Stromal cell of bone marrow (primary cell): ENCODE data around the gene UCK2.
A peak's percentile ranks its signal among the peaks of the same experiment; 100 is the strongest.

ENCODE experiments used
- DNase-seq: peaks from one replicate; pipeline ENCODE4 v3.0.0-alpha.2; 2012; ENCODE audit warnings: low read depth

The UCK2 gene

GRCh38 chr1:165834881-165835280 lies 7.5 kb downstream of the UCK2 start:
- DNase-seq, result no peak

GRCh38 chr1:165836664-165837482 lies 9.5 kb downstream of the UCK2 start:
- no peak for DNase-seq

- no peak for DNase-seq
These were observed 10.5 kb downstream of the UCK2 start for GRCh38 chr1:165837838-165838364.

- DNase-seq, result no peak
These were observed 13.0 kb downstream of the UCK2 start for GRCh38 chr1:165840423-165840822.

- DNase-seq, result no peak
These were observed 14.2 kb downstream of the UCK2 start for GRCh38 chr1:165841582-165842017.

GRCh38 chr1:165842023-165842670 lies 14.7 kb downstream of the UCK2 start:
- no peak for DNase-seq

GRCh38 chr1:165842671-165843129 lies 15.3 kb downstream of the UCK2 start:
- DNase-seq, result no peak

- DNase-seq, result no peak
These were observed 15.9 kb downstream of the UCK2 start for GRCh38 chr1:165843304-165843703.

- no peak for DNase-seq
These were observed 16.8 kb downstream of the UCK2 start for GRCh38 chr1:165844114-165844798.

- DNase-seq, result no peak
These were observed 17.5 kb downstream of the UCK2 start for GRCh38 chr1:165844933-165845332.

GRCh38 chr1:165845569-165845968 lies 18.2 kb downstream of the UCK2 start:
- DNase-seq, result no peak

GRCh38 chr1:165845992-165846748 lies 18.8 kb downstream of the UCK2 start:
- no peak for DNase-seq

GRCh38 chr1:165847486-165847885 lies 20.1 kb downstream of the UCK2 start:
- no peak for DNase-seq

- DNase-seq, result no peak
These were observed 22.1 kb downstream of the UCK2 start for GRCh38 chr1:165849353-165850133.

- DNase-seq, result no peak
These were observed 23.7 kb downstream of the UCK2 start for GRCh38 chr1:165851034-165851658.

GRCh38 chr1:165852871-165853270 lies 25.5 kb downstream of the UCK2 start:
- DNase-seq, result no peak

- no peak for DNase-seq
These were observed 26.2 kb downstream of the UCK2 start for GRCh38 chr1:165853528-165854075.

- DNase-seq, result peak; percentile 71
These were observed 26.9 kb downstream of the UCK2 start for GRCh38 chr1:165854101-165854845.
